Measurements from ENCODE around the gene LARP4B.

The LARP4B gene

GRCh38 chr10:759898-760477 lies 171.5 kb downstream of the LARP4B start:
- DNase-seq = no peak
